GM11168 (cell line): ENCODE data around the gene PHF21B.
"Not testable (repeated sequence)": the region's sequence is repeated elsewhere in the genome, so short reads cannot be mapped to it uniquely, and the experiment has no call there.

Source experiments
- in situ Hi-C: fragments of 300-500 bp; cut with MboI; formaldehyde crosslinking; loops from one replicate; pipeline ENCODE4 v1.12.0; 2022; ENCODE audit warnings: low sequenced_read_pairs; ENCODE audit not compliant: unreplicated experiment

The PHF21B gene

DNA sequence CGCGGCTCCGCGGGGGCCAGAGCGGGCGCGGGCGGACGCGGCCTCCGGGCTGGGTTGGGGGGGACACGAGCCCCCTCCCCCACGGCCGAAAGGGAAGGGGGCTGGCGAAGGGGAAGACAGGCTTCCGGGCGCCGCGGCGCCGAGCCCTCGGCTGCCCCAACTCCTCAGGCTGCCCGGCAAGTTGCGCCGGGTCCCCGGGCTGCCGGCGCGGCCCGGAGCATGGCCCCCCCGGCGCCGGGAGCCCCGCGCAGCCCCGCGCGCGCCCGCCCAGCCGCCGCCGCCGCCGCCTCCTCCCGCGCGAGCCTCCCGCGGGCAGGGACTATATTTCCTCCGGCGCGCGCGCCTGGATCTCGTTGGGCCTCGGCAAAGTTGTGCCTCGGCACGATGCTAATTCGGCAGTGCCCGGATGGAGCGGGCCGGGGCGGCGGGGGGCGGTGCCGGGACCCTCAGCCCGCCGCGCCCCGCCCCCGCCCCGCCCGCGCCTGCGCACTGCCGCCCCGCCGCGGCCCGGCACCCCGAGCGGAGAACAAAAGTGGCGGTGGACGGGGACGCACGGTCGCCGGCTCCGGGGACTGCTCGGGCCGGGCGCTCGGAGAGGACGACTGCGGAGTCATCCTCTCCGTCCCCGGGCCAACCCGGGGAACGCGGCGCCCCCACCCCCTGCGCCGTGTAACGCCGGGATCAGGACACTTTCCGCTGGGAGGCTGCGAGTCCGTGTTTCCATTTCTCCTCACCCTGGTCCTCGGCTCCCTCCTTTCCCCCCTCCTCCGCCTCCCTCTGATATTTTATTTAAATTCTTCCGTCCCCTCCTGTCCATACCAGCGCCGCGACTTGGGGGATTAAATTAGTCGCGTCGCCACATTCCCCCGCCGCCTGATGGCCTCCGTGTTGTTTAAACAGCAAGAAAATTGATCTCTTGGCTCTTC is at the start of gene PHF21B:
PHF21B (minus strand) TSS at position 400 of the 926 bp plus-strand sequence. CDS start 456 bp downstream, outside the sequence.
- in situ Hi-C loops, result no loop called here

DNA sequence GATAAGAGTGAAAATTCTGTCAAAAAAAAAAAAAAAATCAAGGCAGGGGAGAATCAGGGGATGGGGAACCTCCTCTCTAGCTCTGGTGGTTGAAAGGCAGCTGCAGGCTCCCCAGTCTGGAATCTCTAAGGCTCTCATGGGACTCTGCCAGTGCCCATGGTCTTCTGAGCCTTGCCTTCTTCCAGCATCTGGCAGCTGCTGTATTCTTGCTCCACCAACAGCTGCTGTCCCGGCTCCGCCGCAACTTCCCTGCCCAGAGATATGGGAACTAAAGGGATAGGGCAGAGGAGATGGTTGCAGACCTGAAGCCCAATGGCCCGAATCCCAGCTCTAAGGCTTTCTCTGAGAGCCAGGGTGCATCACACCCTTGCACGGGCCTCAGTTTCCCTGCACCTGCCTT is 49.5 kb upstream of the PHF21B start:
- in situ Hi-C loops, result no loop called here

DNA sequence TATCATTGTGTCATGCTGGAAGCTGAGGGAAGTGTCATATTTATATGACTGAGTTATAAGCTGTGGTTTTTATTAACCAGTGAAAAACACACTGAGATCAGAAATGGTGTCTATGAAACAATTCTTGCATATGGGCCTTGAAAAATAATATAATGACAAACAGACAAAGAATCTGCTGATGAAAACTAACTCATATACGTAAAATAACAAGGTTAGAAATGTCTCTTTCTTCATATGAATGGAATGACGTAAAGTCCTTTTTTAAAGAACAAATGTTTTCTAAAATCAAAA is 48.8 kb upstream of the PHF21B start:
- in situ Hi-C loops, result no loop called here

DNA sequence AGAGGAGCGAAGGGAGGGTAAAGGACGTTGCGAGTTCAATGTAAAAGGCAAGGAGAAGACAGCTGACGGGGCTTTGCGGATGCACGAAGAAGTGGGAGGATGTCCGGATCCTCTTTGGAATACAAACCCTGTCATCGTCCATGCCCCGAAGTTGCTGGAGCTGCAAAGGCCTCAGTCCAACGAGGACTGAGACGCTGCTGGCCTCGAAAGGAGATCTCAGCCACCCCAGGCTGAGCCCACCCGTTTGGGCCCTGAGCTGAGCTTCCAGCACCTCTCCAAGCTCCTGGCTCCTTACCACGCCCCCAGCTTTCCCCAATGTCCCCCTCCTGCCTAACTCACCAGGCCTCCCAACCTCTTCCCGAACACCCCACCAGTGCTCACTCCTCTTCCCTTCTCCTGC is 46.1 kb upstream of the PHF21B start:
- in situ Hi-C loops, result no loop called here

DNA sequence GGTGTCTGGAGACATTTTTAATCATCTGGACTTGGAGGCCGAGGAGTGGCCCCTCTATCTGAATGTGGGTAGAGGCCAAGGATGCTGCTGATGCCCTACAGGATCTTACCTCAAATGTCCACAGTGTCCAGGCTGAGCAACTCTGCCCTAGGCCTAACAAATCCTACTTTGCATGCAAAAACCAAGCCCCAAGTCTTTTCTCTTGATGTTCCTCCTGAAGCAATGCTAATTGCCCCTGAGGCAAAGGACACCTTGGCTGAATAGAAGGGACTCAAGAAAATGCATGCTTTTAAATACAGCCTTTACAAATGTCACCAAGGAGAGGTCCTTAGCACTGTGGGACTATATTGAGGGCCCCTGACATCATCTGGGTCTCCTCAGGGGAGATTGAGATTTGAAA is 43.8 kb upstream of the PHF21B start:
- in situ Hi-C loops, result no loop called here

DNA sequence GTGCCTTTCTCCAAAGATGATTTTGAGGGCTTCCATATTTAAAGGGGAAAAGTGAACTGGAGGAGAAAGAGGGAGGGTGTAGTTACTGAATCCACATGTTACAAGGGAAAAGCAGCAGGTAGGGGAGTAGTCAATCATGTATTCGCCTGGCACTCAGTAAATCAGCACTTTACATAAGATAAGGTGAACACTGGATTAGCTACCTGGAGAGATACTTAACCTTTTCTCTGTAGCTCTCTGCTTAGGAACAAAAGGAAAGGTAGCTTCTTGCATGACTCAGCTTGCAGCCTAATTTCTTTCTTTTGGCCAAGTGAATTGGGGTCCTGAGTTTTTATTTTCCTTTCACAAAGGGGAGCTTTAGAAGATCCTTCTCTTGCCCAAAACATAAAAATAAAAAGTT is 43.3 kb upstream of the PHF21B start:
- in situ Hi-C loops, result no loop called here

DNA sequence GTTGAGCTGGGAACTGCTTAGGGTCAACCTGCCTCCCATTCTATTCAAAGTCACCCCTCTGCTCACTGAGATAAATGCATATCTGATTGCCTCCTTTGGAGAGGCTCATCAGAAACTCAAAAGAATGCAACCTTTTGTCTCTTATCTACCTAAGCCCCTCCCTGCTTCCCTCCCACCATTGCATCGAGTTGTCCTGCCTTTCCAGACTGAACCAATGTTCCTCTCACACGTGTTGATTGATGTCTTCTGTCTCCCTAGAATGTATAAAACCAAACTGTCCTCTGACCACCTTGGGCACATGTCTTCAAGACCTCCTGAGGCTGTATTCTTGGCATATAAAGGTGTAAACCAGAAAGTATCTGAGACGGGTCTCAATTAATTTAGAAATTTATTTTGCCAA is 42.9 kb upstream of the PHF21B start:
- in situ Hi-C loops, result not testable (repeated sequence)

DNA sequence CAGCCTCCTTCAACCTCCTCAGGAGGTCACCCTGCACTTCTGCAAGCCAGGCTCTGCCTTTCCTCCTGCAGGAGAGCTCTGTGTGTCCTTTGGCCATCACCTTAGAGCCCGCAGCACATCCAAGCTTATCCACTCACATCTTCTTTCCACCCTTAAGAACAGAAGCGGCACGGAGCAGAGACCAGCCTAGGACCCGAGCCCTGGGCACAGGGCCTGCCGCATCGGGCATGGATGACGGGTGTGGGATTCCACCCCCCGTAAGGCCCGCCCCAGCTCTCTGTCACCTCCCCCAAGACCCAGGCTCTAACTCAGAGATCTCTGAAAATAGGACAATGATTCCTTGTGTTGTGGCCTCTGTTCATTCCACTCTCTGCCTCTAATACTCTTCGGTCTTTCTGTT is 42.1 kb upstream of the PHF21B start:
- in situ Hi-C loops, result no loop called here

DNA sequence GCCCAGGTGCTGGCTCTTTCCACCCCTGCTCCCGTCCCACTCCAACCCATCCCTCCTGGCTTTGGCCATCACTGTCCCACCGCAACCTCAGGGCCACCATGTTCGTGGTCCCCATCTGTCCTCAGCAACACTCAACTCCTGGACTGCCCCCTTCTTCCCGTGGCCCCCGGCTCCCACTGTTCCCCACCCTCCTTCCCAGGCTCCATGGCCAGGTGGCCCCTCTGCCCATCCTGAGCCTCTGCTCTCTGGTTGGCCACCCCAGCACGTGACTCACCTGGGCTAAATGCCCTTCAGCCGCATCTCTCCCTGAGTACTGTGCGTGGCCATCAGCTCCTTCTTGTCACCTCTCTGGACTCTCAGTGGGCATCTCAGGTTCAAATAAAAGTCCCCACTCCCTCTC is 41.6 kb upstream of the PHF21B start:
- in situ Hi-C loops, result no loop called here

DNA sequence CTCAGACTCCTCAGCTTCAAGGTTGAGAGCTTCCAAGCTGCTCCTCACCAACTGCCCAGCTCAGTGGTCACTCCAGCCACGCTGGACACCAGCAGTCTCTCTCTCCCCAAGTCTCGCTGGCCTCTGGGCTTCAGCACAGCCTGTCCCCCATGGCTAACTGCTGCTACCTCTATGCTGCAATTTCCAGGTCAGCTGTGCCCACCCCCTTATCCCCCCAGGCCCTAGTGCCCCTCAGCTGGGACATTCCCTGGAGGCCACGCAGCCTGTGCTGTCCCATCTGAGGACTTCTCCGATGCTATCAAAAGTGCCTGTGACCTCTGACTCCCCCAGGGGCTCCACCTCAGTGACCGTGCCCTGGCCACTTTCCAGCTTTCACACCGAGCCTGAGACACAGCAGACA is 37.5 kb upstream of the PHF21B start:
- in situ Hi-C loops, result no loop called here

DNA sequence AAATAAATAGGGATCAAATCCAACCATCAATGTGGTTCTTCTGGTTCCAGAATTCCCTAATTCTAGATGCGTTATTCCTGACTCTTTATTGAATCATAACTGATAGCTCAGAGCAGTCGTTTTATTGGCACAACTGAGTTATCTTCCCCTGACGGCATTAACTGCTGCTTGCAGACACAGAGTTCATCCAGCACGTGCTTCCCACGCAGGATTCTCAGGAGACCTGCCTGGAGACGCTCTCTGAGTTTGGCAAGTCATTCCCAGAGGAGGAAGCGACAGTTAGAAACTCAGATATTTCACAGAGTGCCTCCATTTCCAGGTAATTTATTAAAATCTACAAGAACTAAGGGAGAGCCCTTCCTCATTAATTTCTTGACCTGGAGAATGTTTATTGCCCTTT is 35.4 kb upstream of the PHF21B start:
- in situ Hi-C loops, result no loop called here

DNA sequence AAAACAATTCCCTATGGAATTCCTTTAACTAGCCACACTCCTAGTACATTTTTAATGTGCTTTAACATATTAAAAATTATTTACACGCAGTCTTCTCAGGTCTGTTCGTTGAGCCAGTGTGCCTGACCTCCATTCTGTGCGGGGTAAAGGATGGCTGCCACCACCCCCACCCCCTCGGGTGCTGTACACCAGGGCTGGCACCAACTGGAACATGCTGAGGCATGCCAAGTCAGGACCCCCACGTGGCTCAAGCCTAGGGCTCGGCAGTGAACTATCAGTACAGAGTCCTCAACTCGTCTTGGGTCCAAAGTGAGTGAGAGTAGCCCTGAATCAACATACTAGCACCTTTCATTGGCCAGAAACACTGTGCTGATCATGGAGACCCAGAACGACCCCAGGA is 32.5 kb upstream of the PHF21B start:
- in situ Hi-C loops, result no loop called here

DNA sequence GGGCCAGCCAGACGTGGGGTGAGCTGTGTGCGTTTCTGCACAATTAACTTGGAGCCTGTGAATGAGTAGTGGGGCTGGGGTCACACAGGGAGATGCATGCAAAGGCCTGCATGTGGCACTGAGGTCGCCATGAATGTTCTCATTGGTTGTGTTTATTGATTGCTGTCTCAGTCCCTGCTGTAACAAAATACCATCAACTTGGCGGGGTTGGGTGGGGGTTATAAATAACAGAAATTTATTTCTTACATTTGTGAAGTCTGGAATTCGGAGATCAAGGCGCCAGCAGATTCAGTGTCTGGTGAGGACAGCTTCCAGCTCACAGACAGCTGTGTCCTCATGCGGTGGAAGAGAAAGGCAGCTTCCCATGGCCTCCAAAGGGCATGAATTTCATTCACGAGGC is 29.3 kb upstream of the PHF21B start:
- in situ Hi-C loops, result no loop called here

DNA sequence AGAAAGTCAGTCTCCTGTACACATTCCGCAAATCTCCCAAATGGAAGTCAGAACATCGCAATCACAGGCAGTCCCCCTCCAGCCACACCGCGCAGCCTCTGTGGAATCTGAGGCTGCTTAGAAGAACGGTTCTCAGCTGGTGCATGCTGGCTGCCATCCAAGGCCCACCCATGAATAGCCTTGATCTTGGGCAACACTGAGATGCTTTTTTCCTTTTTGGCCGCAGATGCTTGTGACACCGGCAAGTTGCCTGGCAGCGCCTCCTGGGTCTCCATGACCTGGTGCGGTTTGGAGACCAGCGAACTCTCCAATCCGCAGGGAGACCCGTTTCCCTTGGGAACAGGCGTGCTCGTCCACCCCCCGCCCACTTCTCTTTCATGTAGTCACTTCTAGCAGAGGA is 26.3 kb upstream of the PHF21B start:
- in situ Hi-C loops, result no loop called here

DNA sequence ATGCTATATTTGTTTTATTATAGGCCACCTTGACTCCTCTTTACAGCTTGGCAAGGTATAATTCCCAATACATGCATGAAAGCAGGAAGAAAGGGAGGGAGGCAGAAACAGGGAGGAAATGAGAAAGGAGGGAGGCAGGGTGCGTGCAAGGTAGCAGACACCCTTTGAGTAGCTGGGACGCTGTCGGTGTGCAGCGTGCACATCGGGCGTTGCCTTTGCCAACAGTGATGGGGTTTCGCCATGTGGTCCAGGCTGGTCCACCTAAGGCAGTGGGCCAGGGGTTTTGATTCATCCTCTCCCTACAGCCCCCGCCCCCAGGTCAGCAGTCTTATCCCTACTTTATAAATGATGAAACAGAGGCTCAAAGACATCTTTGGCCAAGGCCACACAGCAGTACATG is 25.0 kb upstream of the PHF21B start:
- in situ Hi-C loops, result no loop called here

DNA sequence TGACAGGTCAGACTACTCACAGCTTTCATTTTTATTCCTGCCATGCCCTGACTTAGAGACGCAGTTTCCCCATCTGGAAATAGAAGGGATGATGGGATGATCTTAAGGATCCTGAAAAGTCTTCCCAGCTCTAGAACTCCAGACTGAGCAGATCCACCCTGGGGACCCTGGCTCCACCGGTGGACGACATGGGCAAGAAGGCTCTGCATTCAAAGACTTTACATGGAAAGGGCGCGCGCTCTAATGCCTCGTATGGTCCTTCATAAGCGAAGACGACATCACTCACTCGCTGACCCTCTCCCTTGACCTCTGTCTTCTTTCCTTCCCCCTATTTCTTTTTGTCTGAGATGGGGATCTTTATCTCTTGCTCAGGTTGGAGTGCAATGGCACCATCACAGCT is 24.4 kb upstream of the PHF21B start:
- in situ Hi-C loops, result no loop called here

DNA sequence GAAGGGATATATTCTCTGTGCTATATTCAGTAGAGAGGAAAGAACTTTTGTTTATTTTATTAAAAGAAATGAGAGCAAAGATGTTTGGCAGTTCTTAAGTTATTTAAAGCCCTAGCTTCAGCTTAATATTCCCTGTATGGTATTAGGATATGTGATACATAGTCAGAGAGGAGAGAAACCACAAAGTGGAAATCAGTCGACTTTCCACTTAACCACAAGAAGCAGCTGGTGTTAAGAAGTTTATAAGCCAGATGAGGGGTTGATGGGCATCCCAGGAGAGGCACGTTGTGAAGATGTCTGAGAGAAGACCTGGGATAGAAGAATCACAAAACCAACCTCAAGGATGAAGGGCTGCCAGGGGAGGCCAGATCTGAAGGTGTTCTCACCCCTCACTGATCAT is 23.3 kb upstream of the PHF21B start:
- in situ Hi-C loops, result no loop called here

DNA sequence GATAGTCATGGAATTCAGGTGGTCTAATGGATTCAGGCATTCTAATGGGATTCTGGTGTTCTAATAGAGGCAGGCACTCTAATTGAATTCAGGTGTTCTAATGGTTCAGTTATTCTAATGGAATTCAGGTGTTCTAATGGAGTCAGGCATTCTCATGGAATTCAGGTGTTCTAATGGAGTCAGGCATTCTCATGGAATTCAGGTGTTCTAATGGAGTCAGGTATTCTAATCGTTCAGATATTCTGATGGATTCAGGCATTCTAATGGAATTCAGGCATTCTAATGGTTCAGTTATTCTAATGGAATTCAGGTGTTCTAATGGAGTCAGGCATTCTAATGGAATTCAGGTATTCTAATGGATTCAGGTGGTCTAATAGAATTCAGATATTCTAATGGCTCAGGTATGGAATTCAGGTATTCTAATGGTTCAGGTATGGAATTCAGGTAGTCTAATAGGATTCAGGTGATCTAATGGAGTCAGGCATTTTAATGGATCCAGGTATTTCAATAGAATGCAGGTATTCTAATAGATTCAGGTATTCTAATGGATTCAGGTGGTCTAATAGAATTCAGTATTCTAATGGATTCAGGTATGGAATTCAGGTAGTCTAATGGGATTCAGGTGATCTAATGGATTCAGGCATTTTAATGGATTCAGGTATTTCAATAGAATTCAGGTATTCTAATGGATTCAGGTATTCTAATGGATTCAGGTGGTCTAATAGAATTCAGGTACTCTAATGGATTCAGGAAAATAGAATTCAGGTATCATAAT is 22.0 kb upstream of the PHF21B start:
- in situ Hi-C loops, result no loop called here

DNA sequence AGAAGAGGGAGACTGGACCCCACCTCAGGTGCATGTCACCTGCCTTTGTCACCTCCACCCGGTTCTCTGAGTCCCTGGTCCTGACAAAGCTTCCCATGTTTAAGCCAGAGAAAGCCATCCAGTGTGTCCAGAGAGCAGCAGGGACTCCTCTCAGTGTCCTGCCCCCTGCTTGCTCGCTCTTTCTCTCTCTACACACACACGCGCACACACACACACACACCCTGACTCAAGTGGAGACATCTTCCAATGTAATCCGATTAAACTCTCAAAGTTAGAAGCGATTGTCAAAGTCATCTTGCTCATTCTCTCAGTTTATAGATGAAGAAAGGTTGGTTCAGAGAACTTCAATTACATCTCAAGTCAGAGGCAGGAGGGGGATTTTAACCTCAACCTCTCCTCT is 19.7 kb upstream of the PHF21B start:
- in situ Hi-C loops, result no loop called here

DNA sequence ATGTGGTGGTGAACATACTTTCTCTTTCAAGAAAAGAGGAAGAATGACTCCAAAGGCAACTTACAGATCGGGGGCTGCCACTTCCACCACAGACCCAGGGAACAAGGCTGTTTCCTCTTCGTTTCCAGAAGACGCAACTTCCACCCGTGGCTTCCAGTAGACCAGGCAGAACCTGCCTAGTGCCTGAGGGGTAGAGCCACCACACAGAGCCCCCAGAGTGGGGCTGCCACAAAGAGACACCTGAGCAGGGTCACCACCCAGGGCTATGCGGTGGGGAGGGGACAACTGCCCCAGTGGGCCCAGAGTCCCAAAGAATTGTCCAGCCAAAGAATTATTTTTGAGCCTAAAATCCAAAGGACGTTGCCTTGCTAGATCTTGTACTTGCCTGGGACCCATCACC is 16.7 kb upstream of the PHF21B start:
- in situ Hi-C loops, result no loop called here

DNA sequence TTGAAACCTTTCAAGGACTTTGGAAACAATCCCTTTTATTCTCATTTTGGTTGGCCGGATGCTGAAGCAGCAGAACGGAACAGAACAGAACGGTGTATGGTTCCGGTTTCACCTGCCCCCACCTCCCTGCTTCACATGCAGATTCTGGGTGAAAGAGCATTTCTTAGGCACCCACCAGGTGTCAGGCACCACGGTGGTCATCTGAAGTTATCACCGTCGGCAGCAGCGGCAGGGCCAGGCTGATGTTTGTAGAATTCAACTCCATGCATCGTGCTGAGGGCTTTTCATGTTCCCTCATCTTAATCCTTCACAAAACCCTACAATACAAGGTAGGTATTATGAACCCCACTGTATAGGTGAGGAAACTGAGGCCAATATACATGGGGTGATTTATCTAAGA is 13.6 kb upstream of the PHF21B start:
- in situ Hi-C loops, result no loop called here
